K562 (cell line): ENCODE results near the gene DNAJC1.

Experiments used
- DPF2 ChIP-seq: fragments of 450-650 bp; IDR thresholded peaks from 2 replicates; pipeline ENCODE4 v1.6.1; 2016
- HDAC3 ChIP-seq: fragments of 450-650 bp; IDR thresholded peaks from 2 replicates; pipeline ENCODE4 v1.6.1; 2018; ENCODE audit warnings: borderline replicate concordance, mild to moderate bottlenecking, moderate library complexity; ENCODE audit not compliant: partially characterized antibody
- KLF16 ChIP-seq: IDR thresholded peaks from 2 replicates; pipeline ENCODE4 v1.6.1; 2016; ENCODE audit warnings: antibody characterized with exemption
- PHTF2 ChIP-seq: fragments of 250-450 bp; sonication (Bioruptor Pico); IDR thresholded peaks from 2 replicates; pipeline ENCODE4 v1.5.0; 2021; ENCODE audit warnings: mild to moderate bottlenecking
- POLR2AphosphoS2 ChIP-seq: IDR thresholded peaks from 2 replicates; pipeline ENCODE4 v1.6.1; 2012; ENCODE audit warnings: low read length, improper control_type of control experiment
- RAD51 ChIP-seq: fragments of 450-650 bp; IDR thresholded peaks from 2 replicates; pipeline ENCODE4 v1.7.1; 2016; ENCODE audit warnings: low read depth, mild to moderate bottlenecking, borderline replicate concordance
- TAF1 ChIP-seq: IDR thresholded peaks from 2 replicates; pipeline ENCODE4 v1.6.1; 2011; ENCODE audit warnings: mild to moderate bottlenecking, low read length, moderate library complexity; ENCODE audit not compliant: insufficient read depth, control insufficient read depth, severe bottlenecking; ENCODE audit errors: extremely low read depth
- YY1 ChIP-seq, 3 experiments: IDR thresholded peaks; 2 replicates each; pipeline ENCODE4 v1.6.1; 2011; ENCODE audit warnings: low read length in 2 of 3, mild to moderate bottlenecking in 2 of 3, moderate library complexity in 2 of 3, borderline replicate concordance in 1 of 3, control low read depth in 1 of 3, low read depth in 1 of 3; ENCODE audit not compliant: insufficient read depth in 3 of 3, insufficient replicate concordance in 2 of 3, control insufficient read depth in 1 of 3, insufficient read length in 1 of 3; ENCODE audit errors: extremely low read depth in 1 of 3
- TF ChIP-seq, protein P1 (sequence below), 3 experiments: IDR thresholded peaks in 2 of 3; conservative IDR thresholded peaks in 1 of 3; 2 replicates each; pipeline ENCODE4 v1.5.1; 2011 to 2012; ENCODE audit warnings: low read length in 3 of 3, mild to moderate bottlenecking in 3 of 3, control low read depth in 2 of 3, improper control_type of control experiment in 1 of 3, inconsistent platforms in 1 of 3, low read depth in 1 of 3, mixed read lengths in 1 of 3, moderate library complexity in 1 of 3; ENCODE audit not compliant: insufficient read depth in 2 of 3
- TF ChIP-seq, protein P2 (sequence below): fragments of 250-450 bp; sonication (Bioruptor Pico); IDR thresholded peaks from 2 replicates; pipeline ENCODE4 v1.4.0; 2020; ENCODE audit warnings: mild to moderate bottlenecking, moderate library complexity

DNA sequence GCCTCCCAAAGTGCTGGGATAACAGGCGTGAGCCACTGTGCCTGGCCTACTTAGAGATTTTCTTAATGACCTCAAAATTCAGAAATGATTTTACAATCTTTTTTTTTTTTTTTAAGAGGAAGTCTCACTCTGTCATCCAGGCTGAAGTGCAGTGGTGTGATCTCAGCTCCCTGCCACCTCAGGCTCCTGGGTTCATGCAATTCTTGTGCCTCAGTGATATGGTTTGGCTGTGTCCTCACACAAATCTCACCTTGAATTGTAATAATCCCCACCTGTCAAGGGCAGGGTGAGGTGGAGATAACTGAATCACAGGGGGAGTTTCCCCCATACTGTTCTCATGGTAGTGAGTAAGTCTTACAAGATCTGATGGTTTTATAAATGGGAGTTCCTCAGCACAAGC lies 159.9 kb downstream of the DNAJC1 start:
- TF ChIP-seq YY1 (IDR thresholded peaks at IDR 0.05; ENCODE audit: borderline replicate concordance in 1 of 3, control insufficient read depth in 1 of 3, extremely low read depth in 1 of 3, insufficient read depth in 3 of 3, insufficient read length in 1 of 3, insufficient replicate concordance in 2 of 3, low read depth in 1 of 3, low read length in 2 of 3) (no peak), TAF1 (no peak), RAD51 (no peak), DPF2 (no peak), PHTF2 (CRISPR knock-in tag) (no peak), HDAC3 (no peak), POLR2AphosphoS2 (no peak), KLF16 (no peak)
- TF ChIP-seq, protein P1, sequence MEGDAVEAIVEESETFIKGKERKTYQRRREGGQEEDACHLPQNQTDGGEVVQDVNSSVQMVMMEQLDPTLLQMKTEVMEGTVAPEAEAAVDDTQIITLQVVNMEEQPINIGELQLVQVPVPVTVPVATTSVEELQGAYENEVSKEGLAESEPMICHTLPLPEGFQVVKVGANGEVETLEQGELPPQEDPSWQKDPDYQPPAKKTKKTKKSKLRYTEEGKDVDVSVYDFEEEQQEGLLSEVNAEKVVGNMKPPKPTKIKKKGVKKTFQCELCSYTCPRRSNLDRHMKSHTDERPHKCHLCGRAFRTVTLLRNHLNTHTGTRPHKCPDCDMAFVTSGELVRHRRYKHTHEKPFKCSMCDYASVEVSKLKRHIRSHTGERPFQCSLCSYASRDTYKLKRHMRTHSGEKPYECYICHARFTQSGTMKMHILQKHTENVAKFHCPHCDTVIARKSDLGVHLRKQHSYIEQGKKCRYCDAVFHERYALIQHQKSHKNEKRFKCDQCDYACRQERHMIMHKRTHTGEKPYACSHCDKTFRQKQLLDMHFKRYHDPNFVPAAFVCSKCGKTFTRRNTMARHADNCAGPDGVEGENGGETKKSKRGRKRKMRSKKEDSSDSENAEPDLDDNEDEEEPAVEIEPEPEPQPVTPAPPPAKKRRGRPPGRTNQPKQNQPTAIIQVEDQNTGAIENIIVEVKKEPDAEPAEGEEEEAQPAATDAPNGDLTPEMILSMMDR (IDR thresholded peaks at IDR 0.05 in 2 of 3, conservative IDR thresholded peaks at IDR 0.05 in 1 of 3; ENCODE audit: insufficient read depth in 2 of 3, low read depth in 1 of 3, low read length in 3 of 3): no peak
- TF ChIP-seq, protein P2, sequence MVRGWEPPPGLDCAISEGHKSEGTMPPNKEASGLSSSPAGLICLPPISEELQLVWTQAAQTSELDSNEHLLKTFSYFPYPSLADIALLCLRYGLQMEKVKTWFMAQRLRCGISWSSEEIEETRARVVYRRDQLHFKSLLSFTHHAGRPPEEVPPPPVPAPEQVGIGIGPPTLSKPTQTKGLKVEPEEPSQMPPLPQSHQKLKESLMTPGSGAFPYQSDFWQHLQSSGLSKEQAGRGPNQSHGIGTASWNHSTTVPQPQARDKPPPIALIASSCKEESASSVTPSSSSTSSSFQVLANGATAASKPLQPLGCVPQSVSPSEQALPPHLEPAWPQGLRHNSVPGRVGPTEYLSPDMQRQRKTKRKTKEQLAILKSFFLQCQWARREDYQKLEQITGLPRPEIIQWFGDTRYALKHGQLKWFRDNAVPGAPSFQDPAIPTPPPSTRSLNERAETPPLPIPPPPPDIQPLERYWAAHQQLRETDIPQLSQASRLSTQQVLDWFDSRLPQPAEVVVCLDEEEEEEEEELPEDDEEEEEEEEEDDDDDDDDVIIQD (CRISPR knock-in tag): no peak
